IMR-90 (cell line): Measurements from ENCODE around the gene CTF1. TPM values are rescaled to one million over a fixed set of nuclear protein-coding genes. Genes with fewer than 3 reads are reported as not detected.

ENCODE experiments used
- ATAC-seq: fragments of 200-7000 bp; cut with Tn5 transposase; 2 replicates; pipeline ENCODE4 v1.9.1; 2020; ENCODE audit warnings: low read depth, mild to moderate bottlenecking, moderate library complexity
- BruUV-seq: library from RNA; stranded (reverse); fragments of 400-500 nt; replicated peaks from 2 replicates; lab custom pipeline; 2021; lab: Mats Ljungman, UMichigan
- CTCF ChIA-PET: fragments of 300-600 bp; formaldehyde crosslinking; extraction: SDS; loops from one replicate; lab custom pipeline; 2021; ENCODE audit warnings: antibody characterized with exemption; lab: Yijun Ruan, JAX
- POLR2A ChIA-PET: fragments of 300-600 bp; sonication (Branson Sonifier 250); formaldehyde crosslinking; loops from one replicate; lab custom pipeline; 2022; ENCODE audit warnings: antibody characterized with exemption; ENCODE audit not compliant: unreplicated experiment; lab: Charles Lee
- DNase-seq: peaks from one replicate; pipeline ENCODE4 v3.0.0; 2013
- H2AFZ ChIP-seq: replicated peaks from 2 replicates; pipeline ENCODE3; 2013; ENCODE audit warnings: low read length, mild to moderate bottlenecking; ENCODE audit not compliant: poor library complexity
- H2AK5ac ChIP-seq: 2 replicates; pipeline ENCODE4 v1.6.1; 2013; ENCODE audit warnings: low read depth, low read length, inconsistent platforms
- H2AK9ac ChIP-seq: replicated peaks from 2 replicates; pipeline ENCODE3; 2013; ENCODE audit warnings: mild to moderate bottlenecking, low read depth, low read length, moderate library complexity; ENCODE audit not compliant: poor library complexity
- H2BK120ac ChIP-seq: 2 replicates; pipeline ENCODE4 v1.6.1; 2013; ENCODE audit warnings: low read depth, low read length, inconsistent platforms
- H2BK15ac ChIP-seq: 3 replicates; pipeline ENCODE4 v1.6.1; 2013; ENCODE audit warnings: low read depth, low read length, inconsistent platforms
- H2BK20ac ChIP-seq: 2 replicates; pipeline ENCODE4 v1.6.1; 2013; ENCODE audit warnings: low read depth, mild to moderate bottlenecking, inconsistent platforms, low read length, moderate library complexity
- H2BK5ac ChIP-seq: 2 replicates; pipeline ENCODE4 v1.6.1; 2013; ENCODE audit warnings: mild to moderate bottlenecking, low read depth, low read length, inconsistent platforms; ENCODE audit not compliant: poor library complexity, severe bottlenecking
- H3K14ac ChIP-seq: replicated peaks from 2 replicates; pipeline ENCODE4 v1.6.1; 2013; ENCODE audit warnings: low read depth, low read length, inconsistent platforms
- H3K18ac ChIP-seq: 2 replicates; pipeline ENCODE4 v1.6.1; 2013; ENCODE audit warnings: low read depth, low read length, control low read depth
- H3K23ac ChIP-seq: 2 replicates; pipeline ENCODE4 v1.6.1; 2013; ENCODE audit warnings: low read depth, low read length, inconsistent platforms
- H3K27ac ChIP-seq: 2 replicates; pipeline ENCODE4 v1.5.1; 2013; ENCODE audit warnings: mild to moderate bottlenecking, control low read depth, low read length; ENCODE audit not compliant: insufficient read depth
- H3K27me3 ChIP-seq: 2 replicates; pipeline ENCODE4 v1.6.1; 2013; ENCODE audit warnings: low read length; ENCODE audit not compliant: control insufficient read depth, insufficient read depth
- H3K36me3 ChIP-seq: 2 replicates; pipeline ENCODE4 v1.6.1; 2013; ENCODE audit warnings: low read length, mixed read lengths; ENCODE audit not compliant: control insufficient read depth, insufficient read depth
- H3K4ac ChIP-seq: 2 replicates; pipeline ENCODE4 v1.6.1; 2013; ENCODE audit warnings: low read depth, low read length, inconsistent platforms
- H3K4me1 ChIP-seq: 2 replicates; pipeline ENCODE4 v1.6.1; 2013; ENCODE audit warnings: low read length, mixed read lengths; ENCODE audit not compliant: control insufficient read depth, insufficient read depth
- H3K4me2 ChIP-seq: 2 replicates; pipeline ENCODE4 v1.6.1; 2013; ENCODE audit warnings: low read depth, mild to moderate bottlenecking, control low read depth, low read length, moderate library complexity
- H3K4me3 ChIP-seq: 2 replicates; pipeline ENCODE4 v1.5.1; 2013; ENCODE audit warnings: low read depth, mild to moderate bottlenecking, control low read depth, low read length, moderate library complexity; ENCODE audit not compliant: insufficient read depth
- H3K56ac ChIP-seq: 2 replicates; pipeline ENCODE4 v1.6.1; 2013; ENCODE audit warnings: low read length, inconsistent platforms; ENCODE audit not compliant: insufficient read depth; ENCODE audit errors: extremely low read depth
- H3K79me1 ChIP-seq, 2 experiments: 2 replicates each; pipeline ENCODE4 v1.6.1; 2013; ENCODE audit warnings: low read length in 2 of 2, inconsistent platforms in 1 of 2, low read depth in 1 of 2
- H3K9ac ChIP-seq: 2 replicates; pipeline ENCODE4 v1.6.1; 2013; ENCODE audit warnings: low read depth, low read length, control low read depth
- H3K9me1 ChIP-seq: 2 replicates; pipeline ENCODE4 v1.6.1; 2013; ENCODE audit warnings: low read length, inconsistent platforms; ENCODE audit not compliant: insufficient read depth
- H3K9me3 ChIP-seq: 2 replicates; pipeline ENCODE4 v1.6.1; 2013; ENCODE audit warnings: low read length; ENCODE audit not compliant: control insufficient read depth, insufficient read depth
- H4K20me1 ChIP-seq: 2 replicates; pipeline ENCODE4 v1.6.1; 2013; ENCODE audit warnings: low read length, inconsistent platforms; ENCODE audit not compliant: insufficient read depth
- H4K5ac ChIP-seq: 2 replicates; pipeline ENCODE4 v1.6.1; 2013; ENCODE audit warnings: mild to moderate bottlenecking, low read depth, low read length, control low read depth
- H4K8ac ChIP-seq, 2 experiments: 2 replicates each; pipeline ENCODE4 v1.6.1; 2013; ENCODE audit warnings: low read depth in 2 of 2, low read length in 2 of 2, control low read depth in 1 of 2, inconsistent platforms in 1 of 2
- H4K91ac ChIP-seq: 2 replicates; pipeline ENCODE4 v1.6.1; 2013; ENCODE audit warnings: low read depth, low read length, inconsistent platforms; ENCODE audit not compliant: insufficient read depth
- MAZ ChIP-seq: IDR thresholded peaks from 2 replicates; pipeline ENCODE4 v1.6.1; 2012; ENCODE audit warnings: low read depth, mild to moderate bottlenecking, low read length, improper control_type of control experiment, moderate library complexity, borderline replicate concordance
- MXI1 ChIP-seq: IDR thresholded peaks from 2 replicates; pipeline ENCODE4 v1.6.1; 2012; ENCODE audit warnings: low read depth, mild to moderate bottlenecking, low read length, moderate library complexity, borderline replicate concordance
- SMC3 ChIP-seq: fragments of 150-350 bp; IDR thresholded peaks from 2 replicates; pipeline ENCODE4 v1.6.1; 2016; ENCODE audit warnings: low read depth, mild to moderate bottlenecking, antibody characterized with exemption, low read length, moderate library complexity
- WGBS, 2 experiments: methylation state at CpG; one replicate each; pipeline versions ENCODE4 v1.1.5 to v1.1.7; 2013; ENCODE audit warnings: missing lambda C conversion rate in 2 of 2; ENCODE audit not compliant: insufficient read length in 1 of 2; ENCODE audit errors: extremely low coverage in 2 of 2; 5-methylcytosine and 5-hydroxymethylcytosine counted together
- dilution Hi-C: fragments of 300-500 bp; cut with HindIII; formaldehyde crosslinking; loops from one replicate; pipeline ENCODE4 v1.14.3; 2018; ENCODE audit warnings: low sequenced_read_pairs; ENCODE audit not compliant: unreplicated experiment
- in situ Hi-C: fragments of 300-500 bp; cut with MboI; formaldehyde crosslinking; loops from 3 replicates; pipeline ENCODE4 v1.14.3; 2019; ENCODE audit warnings: low sequenced_read_pairs, inconsistent platforms, mixed read lengths
- intact Hi-C: fragments of 100-400 bp; cut with micrococcal nuclease; formaldehyde crosslinking; loops from 2 replicates; pipeline ENCODE4 v1.10.0; 2022
- polyA plus RNA-seq, 3 experiments: library from polyadenylated mRNA; depleted of rRNA; stranded (reverse); fragments of >200 nt; gene quantifications; 2 replicates each; pipeline ENCODE4 v1.2.3, GENCODE V29; 2012; ENCODE audit warnings: low replicate concordance in 1 of 3
- total RNA-seq: library from RNA; depleted of rRNA; stranded (reverse); fragments of >200 nt; gene quantifications from 2 replicates; pipeline ENCODE4 v1.2.3, GENCODE V29; 2012

Gene CTF1
- total and polyA plus RNA-seq, 2 of the 4 experiments (the other 2 are of a cell fraction): 0.18 to 12.9 TPM

GRCh38 chr16:30947859-30948666, 51.6 kb downstream of the CTF1 start:
- dilution Hi-C loops: no loop called here
- H2AK9ac ChIP-seq: peak overlapping the region; percentile 74
- no peak overlapping the region for H2BK120ac ChIP-seq
- 14% methylated on average over 9 of the region's 44 CpGs; no CpG with 5 or more reads in 1 of the 2 experiments for WGBS, 2 experiments
- no peak overlapping the region for H2BK20ac ChIP-seq
- no peaks in the 10 kb centered on the region for H3K9me3 ChIP-seq
- H3K9me1 ChIP-seq: peaks cover 11% of the 10 kb centered on the region; the same call in 1 of the 2 replicates
- H3K79me1 ChIP-seq: peaks cover 15 to 42% of the 10 kb centered on the region in 2 experiments; a peak in 3 of 4 replicates
- no peak overlapping the region for H3K9ac ChIP-seq
- no peak overlapping the region for H2BK5ac ChIP-seq
- peak; percentile 96 for DNase-seq
- no peak overlapping the region for H3K18ac ChIP-seq
- no peaks in the 10 kb centered on the region for H3K27me3 ChIP-seq
- H3K23ac ChIP-seq: no peak overlapping the region
- peak overlapping the region; percentile 79 for H3K4me3 ChIP-seq
- no peak overlapping the region for H3K27ac ChIP-seq
- TSS peak; percentile 42 for BruUV-seq
- 0 out of 2 replicates have a peak overlapping the region, but pooled peaks have one; percentile 1 for H2AK5ac ChIP-seq
- in situ Hi-C loops: no loop called here
- H4K5ac ChIP-seq: no peak overlapping the region
- peak overlapping the region; percentile 96 for H2AFZ ChIP-seq
- POLR2A ChIA-PET: no interaction called here
- H4K20me1 ChIP-seq: peaks cover 10% of the 10 kb centered on the region
- intact Hi-C loops: no loop called here
- no peak overlapping the region for H3K56ac ChIP-seq
- CTCF ChIA-PET: interaction anchor here (0.6 kb wide), 1 partner anchor 255 kb away, joined by 3 read pairs; no protein-coding TSS in a partner anchor
- ATAC-seq: peak; percentile 64
- H2BK15ac ChIP-seq: no peak overlapping the region
- no peak overlapping the region for H3K14ac ChIP-seq
- H4K91ac ChIP-seq: no peak overlapping the region
- peaks cover 16% of the 10 kb centered on the region for H3K36me3 ChIP-seq
- H3K4me2 ChIP-seq: no peak overlapping the region
- TF ChIP-seq MXI1 (peak; percentile 39), SMC3 (no peak), MAZ (peak; percentile 96)
- H3K4me1 ChIP-seq: peaks cover 7% of the 10 kb centered on the region
- H3K4ac ChIP-seq: no peak overlapping the region
- no peak overlapping the region for H4K8ac ChIP-seq
